MV-4-11 (cell line): ENCODE measurements around the gene NUDCD3.

ENCODE experiments used
- DNase-seq: peaks from one replicate; lab custom pipeline; 2025; lab: John Stamatoyannopoulos, UW

NUDCD3 gene

DNA sequence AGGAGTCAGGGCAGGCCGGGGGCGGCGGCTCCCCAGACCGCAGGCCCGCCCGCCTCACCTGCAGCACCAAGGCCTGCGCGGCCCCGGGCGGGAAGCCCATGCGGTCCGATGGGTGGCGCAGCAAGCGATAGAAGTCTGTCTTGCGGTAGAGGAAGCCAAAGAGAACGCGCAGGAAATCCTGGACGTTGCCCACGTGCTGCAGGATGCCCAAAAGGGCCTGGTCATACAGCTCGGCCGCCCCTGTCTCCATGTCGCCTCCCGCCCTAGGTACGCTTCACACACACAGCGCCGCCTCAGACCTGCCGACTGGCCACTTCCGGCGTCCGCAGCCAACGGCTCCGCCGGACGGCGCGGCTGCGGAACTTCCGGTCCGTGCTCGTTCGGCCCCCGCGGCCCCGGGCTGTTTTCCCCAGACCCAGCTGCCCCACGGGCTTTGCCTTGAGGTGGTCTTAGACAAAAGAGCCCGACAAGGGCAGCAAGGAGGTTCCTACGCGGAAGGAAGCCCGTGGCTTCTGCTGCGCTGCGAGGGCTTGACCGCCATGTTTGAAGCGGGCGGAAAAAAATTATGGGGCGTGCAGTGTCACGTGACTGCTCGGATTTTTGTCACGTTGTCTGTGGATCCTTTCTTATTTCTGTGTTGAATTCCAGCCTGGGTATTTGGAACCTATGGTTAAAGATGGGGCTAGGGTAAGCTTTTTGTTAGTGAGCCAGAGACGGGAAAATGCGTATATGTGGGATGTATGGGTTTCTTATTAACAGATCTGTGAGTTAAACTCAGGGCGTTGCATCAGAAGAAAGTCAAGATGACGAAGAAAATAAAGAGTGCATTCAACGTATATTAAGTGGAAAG lies at the start of gene NUDCD3:
Gene NUDCD3 (minus strand): TSS at position 308 of the 850 bp plus-strand sequence. CDS start 58 bp downstream, at position 250.
- peak; percentile 79 for DNase-seq

DNA sequence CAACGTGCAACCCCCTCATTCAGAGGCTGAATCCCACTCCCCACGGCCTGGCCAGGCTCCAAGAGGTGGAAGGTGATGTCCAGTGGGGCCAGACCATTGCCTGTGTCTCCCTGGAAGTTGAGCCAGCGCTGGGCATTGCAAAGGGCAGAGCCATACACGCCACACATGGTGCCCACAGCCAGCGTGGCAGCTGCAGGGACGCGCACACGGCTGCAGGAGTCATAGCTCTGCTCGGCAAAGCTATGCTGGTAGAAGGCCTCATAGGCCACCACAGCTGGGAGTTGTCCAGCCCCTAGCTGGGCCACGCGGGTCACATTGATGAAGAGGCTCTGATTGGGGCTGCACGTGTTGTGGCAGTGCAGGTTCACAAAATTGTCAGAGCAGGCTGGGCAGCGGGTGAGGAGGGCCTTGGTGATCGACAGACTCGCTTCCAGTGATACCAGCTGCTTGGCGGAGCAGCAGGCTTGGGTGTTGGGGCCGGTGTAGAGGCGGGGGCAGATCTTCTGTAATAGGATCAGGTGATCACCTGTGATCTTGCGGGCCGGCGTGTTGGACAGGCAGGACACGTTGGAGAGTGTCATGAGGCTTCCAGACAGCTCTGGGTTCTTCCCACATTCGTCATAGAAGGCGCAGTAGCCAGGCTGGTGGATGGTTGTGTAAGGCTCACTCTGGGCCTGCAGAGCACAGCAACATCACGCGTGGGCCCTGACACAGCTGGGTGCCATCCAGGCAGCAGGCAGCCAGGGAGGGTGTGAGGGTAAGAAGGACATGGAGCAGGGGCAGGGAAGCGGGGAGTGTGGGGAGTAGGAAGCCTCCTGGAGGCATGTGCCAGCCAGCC lies 49.4 kb upstream of the NUDCD3 start:
- no peak for DNase-seq

DNA sequence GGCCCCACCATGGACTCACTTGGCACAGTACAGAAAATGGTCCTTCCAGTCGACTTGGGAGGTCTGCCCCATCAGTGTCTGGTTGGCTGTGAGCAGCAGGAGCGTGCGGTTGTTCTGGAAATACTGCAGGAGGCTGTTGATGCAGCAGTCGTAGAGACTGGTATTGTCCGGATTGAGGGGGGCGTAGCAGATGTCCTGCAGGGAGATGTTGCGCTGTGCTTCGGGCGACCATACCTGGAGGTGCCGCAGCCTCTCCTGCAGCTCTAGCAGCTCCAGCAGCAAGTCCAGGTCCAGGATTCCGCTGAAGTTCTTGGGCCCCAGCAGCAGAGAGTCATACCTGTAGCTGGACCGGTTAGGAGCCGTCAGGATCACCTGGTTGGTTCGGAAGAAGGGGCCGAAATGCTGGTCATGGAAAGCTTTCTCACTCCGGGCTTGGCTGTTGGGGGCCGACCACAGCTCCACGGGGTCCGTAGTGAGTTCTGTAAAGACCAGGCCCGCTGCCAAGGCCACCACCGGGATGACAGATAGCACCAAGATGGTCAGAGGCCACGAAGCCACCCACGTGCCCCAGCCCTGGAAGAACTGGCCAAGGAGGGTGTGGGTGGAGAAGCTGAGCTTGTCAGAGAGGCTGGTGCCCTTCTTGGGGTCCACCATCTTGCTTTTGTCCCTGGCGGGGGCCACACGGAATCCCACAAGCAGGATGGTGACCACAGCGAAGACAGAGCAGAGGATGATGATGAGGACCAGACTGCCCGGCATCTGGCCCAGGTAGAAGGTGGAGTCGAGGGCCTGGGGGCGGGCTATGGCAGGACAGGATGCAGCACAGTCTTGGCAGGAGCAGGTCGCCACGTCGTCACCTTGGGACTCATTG lies 48.6 kb upstream of the NUDCD3 start:
- no peak for DNase-seq

DNA sequence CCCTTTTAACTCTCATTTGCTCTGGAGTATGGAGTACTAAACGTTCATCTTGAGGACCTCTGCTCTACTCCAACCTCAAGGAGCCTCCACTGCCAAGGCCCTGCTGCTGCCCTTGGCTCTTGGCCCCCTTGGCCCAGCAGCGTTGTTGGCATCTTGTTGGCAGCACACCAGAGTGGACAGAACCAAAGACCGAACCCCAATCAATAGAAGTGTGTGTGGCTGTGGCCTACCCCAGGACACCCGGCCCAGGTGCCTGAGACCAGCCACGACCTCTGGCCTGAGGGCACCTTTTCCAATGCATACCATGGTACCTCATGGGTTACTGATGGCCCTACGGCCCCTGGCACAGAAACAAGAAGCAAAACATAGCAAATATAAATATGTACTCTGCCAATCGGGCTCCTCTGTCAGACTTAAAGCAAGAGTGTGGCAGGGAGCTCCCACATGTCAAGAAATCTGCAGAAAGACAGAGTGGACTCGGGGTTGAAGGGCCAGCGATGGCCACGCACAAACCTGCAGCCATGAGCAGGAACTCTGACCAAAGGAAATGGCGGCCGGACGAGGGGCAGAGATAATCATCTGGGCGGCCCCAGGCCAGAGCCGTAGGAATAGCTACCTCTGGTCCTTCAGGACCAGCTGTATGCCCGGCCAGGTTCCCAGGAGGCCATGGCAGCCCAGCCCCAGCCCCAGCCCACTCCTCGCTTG lies 47.8 kb upstream of the NUDCD3 start:
- no peak for DNase-seq

DNA sequence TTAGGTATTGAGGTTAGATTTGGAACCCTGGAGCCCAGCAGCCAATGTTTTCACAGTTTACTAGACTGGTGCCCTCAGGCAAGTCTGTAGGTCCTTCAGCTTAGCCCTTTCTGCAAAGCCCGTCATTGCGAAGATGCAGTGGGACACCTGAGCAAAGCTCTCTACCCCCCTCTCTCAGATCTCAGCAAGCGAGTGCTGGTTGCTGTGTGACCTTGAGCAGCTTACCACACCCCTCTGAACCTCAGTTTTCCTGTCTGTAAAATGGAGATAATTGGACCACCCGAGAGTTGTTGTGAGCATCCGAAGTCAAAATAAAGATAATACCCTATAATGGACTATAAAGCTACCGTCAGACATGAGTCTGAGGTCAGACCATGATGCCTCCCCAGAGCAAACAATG lies 47.0 kb upstream of the NUDCD3 start:
- DNase-seq, result no peak

DNA sequence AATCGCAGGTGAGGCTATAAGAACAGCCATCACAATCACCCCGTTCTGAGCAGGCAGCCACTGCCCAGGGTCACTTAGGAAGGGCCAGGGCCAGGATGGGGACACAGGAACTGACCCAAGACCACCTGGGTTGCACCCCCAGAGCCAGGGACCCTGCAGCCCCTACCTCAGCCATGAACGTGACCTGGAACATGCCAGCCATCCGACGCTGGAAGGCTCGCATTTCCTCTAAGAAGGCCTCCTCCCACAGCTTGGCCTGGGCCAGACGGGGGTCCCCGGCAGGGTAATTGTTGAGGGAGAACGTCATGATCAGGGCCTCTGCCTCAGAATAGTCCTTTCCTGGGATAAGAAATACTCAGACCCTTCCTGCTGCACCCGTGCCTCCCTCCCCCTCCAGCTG lies 45.6 kb upstream of the NUDCD3 start:
- DNase-seq, result no peak

DNA sequence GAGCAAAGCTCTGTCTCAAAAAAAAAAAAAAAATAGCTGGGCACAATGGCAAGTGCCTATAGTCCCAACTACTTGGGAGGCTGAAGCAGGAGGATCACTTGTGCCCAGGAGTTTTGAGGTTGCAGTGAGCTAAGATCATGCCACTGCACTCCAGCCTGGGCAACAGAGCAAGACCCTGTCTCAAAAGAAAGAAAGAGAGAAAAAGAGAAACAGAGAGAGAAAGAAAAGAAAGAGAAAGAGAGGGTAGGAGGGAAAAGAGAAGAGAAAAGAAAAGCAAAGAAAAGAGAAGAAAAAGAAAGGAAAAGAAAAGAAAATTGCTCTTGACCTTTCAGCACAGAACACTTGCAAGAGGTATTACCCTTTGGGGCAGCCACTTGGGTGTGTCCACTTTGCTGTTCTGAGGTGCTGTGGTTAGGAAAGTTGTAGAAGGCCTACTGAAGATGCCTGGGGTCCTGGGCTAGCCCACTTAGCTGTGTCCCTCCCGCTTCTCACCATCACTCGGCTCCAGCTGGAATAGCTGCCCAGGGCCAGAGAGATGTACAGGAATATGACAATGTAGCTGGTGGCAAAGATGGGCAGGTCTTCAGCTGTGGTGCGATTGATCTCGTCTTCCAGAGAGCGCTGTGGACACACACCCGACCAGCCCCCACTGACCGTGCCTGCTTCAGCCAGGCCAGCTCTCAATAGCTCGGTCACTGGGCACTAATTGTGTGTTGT lies 45.0 kb upstream of the NUDCD3 start:
- DNase-seq, result no peak

DNA sequence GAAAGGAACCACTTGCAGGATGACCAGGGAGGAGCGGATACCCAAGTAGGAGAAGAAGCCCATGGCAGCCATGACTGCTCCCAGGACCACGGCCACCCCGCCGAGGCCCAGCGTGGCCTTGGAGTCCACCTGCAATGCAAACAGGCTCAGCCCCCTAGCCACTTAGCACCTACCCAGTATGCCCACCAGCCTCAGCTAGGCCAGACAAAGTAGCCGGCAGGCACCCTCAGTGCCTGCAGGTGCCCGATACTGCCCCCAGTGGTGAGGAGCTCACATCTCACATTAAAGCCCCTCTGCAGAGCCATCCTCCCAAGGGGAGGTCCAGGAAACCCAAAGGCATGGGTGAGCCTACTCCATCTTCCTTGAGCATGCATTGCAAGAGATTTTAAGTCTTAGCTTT lies 44.0 kb upstream of the NUDCD3 start:
- peak; percentile 46 for DNase-seq

DNA sequence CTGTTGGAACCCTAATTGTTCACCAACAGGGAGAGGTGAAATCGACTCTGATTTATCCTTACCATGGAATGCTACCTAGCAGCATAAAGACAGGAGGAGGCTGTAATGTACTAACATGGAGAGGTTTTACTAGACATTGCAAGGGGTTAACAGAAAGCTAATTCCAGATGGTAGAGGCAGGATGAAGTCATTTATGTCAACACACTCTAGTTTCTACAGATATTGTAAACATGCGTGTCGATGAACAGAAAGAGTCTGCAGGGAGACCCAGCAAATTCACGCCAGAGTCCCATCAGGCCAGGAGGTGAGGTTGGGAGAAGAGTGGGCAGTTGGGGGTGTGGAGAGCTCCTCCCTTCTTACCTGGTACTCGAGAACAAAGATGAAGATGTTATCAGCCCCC lies 43.6 kb upstream of the NUDCD3 start:
- DNase-seq, result no peak

DNA sequence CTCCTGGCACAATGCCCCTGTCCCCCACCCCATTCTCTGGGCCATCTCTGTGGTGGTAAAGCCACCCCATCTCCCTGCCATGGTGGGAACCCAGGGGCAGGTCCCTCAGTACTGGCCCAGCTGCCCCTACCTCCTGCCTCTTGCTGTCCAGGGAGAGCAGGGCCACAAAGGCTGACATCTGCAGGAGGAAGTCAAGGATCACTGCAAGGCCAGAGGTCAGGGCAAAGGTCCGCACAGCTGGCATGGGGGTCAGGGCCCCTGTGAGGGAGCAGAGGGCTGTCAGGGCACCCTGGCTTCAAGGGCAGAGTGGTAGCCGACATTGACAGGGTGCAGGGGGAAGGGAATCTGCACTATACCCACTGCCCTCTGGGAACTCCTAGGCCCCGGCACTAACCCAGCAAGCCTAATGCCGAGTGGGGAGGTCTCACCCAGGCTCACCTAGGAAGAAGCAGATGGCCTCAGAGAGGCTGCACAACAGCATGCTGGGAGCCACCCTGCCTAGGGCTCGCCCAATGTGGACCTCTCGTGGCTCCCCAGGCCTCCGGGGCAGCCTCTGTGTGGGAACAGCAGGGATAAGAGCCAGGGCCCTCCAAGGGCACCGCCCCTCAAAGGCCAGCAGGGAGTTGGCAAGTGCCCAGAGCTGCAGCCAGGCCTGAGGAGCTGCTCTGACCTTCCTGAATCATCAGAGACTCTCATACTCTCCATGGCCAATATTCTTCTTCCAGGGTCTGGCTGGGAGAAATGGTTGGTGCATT lies 43.0 kb upstream of the NUDCD3 start:
- no peak for DNase-seq

DNA sequence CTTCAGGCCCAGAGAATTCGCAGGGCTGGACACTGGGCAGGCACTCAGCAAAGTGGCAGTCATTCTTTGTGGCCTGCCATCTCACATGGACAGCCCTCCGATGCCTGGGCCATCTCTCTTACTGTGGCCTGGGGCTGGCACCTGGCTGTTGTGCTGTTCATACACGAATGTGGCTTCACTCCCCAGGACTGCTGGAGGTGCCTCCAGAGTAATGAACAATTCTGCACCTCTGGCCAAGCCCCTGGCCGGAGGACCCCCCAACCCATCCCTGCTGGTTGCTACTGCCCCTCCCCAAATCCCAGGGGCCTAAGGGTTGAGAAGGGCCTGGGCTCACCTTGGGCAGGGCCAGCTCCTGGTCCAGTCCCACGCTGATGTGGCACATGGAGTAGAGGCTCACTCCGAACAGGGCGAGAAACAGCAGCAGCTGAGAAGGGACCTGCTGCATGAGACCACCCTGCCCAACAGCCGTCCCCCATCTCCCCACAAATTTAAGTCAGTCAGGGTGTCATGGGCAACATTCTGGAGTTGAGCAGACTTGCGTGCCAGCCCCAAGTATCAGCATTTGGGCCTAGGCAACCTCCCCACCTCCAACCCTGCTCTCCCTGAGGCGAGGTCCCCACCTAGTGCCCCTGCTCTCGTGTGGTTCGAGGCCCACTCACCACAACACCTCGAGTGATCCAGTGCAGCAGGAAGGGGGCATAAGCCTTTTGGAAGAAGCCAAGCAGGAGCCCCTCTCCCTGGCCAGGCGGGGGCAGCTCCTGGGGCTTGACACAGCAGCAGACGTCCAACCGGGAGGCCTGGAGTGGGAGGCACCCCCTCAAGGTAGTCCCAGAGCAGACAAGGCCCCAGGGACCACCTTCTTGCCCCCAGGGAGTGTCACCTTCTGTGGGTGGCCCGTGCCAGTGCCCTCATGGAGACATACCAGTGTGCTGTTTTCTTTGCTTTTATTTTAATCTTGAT lies 41.2 kb upstream of the NUDCD3 start:
- no peak for DNase-seq

DNA sequence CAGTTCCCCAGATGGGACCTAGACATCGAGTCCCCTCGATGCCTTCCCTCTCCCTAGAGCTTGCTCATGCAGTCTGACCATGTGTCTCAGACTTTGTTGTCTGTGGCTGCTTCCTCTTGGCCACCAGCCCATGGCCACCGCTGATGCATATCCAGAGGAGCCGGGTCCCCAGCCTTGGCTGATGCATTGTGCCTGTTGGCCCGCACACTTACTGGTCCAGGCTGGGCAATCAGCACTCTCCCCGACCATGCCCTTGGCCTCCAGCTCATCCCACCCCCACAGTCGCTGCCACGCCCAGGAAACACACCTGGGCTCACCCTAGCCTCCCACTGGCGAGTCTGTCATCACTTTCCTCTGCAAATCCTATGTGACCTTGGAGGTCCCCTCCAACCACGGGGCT lies 40.5 kb upstream of the NUDCD3 start:
- no peak for DNase-seq

DNA sequence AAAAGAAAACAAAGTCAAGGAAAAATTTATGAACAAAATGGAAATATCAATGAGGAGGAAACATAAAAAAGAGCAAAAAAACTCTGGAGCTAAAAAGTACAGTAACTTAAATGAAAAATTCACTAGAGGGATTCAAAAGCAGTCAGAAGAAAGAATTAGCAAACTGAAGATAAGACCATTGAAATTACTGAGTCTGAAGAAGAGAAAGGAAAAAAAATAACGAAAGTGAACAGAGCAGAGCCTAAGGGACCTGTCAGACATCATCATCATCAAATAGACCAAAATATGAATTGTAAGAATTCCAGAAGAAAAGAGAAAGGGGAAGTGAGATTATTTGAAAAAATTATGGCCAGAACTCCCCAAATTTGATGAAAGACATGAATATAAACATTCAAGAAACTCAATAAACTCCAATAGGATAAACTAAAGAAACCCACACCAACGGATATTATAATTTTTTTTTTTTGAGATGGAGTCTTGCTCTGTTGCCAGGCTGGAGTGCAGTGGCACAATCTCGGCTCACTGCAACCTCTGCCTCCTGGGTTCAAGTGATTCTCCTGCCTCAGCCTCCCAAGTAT lies 34.4 kb upstream of the NUDCD3 start:
- DNase-seq, result no peak

DNA sequence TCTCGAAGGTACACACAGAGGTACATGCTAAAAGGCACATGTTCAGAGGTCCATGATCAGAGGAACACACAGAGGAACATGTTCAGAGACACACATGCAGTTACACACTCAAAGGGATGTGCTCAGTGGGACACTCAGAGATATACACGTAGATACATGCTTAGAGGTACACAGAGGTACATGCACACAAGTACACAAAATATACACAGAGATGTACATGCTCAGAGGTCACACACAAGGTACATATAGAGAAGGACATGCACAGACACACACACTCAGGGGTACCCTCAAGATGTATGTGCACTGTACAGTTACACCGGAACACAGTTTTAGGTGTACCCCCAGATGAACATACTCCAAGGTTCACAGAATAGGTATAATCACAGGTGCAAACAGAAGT lies 31.9 kb upstream of the NUDCD3 start:
- no peak for DNase-seq

DNA sequence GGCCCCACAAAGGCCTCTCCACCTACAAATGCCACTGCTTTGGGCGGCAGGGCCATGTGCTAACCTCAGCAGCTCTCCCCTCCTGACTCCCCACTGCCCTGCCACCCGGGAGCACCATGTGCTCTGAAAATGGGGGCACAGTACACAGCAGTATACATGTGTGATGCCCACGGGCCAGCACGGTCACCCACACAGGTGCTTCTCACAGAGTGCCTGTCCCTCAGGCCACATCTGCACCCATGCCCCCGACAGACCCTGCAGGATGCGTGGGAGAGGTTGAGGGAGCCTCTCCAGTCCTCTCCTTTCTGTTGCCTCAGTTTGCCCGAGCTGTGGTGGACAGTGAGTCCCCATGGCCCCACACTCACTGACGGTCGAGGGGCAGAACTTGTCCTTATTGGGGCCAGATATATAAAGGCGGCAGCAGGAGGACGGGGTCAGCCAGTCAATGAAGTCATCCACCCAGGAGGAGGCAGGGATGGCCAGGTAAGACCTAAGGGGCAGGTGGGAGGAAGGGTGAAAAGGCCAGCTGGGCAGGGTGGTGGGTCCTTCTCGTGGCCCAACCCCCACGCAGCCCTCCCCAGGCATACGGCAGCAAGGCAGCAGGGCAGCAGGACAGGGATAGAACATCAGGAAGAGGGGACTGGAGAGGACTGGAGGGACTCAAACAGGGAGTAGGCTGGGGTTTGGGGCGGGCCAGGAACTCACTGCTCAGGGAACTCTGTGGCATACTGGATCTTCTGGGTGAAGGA lies 31.1 kb upstream of the NUDCD3 start:
- DNase-seq, result no peak

DNA sequence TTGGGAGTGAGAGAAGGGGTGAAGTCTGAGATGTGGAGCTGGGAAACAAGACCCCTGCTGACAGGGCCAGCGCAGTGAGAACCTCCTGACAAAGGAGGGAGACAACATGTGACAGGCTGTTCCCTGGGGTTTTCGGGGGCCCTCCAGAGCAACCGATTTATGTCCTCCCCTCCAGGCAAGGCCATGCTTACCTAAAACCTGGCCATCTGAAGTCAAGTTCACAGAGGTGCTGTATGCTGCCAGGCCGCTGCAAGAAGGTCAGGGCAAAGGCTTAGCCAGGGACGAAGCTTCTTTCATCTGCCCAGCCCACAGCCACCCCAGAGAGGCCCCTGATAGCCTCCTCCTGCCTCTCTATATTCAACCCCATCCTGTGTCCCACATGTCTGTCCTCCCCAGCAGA lies 30.1 kb upstream of the NUDCD3 start:
- no peak for DNase-seq

DNA sequence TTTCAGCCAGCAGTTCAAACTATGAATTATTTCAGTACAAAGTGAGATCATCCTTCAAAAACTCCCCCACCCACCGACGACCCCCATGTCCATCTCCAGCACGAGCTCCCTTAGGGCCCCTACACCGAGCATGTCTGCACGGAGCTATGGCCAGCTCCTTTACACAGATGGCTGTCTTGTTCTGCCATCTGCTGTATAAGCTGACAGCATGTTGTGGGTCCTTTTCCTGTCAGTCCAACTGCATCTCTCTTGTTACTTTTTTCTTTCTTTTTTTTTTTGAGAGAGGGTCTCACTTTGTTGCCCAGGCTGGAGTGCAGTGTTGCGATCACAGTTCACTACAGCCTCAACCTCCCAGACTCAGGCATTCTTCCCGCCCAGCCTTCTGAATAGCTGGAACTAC lies 29.1 kb upstream of the NUDCD3 start:
- DNase-seq, result no peak

DNA sequence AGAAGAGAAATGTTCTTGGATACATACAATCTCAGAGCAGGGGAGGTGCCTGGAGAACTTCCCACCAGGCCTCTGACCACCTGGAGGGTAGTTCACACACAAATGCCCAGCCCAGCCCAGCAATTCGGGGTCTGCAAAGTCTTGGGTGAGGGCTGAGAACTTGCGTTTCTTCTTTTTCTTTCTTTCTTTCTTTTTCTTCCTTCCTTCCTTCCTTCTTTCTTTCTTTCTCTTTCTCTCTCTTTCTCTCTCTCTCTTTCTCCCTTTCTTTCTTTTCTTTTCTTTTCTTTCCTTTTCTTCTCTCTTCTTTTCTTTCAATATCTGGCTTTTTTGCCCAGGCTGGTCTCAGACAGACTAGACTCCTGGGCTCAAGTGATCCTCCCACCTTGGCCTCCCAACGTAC lies 28.3 kb upstream of the NUDCD3 start:
- no peak for DNase-seq
